Measurements from ENCODE around the gene NFIC.

DNA sequence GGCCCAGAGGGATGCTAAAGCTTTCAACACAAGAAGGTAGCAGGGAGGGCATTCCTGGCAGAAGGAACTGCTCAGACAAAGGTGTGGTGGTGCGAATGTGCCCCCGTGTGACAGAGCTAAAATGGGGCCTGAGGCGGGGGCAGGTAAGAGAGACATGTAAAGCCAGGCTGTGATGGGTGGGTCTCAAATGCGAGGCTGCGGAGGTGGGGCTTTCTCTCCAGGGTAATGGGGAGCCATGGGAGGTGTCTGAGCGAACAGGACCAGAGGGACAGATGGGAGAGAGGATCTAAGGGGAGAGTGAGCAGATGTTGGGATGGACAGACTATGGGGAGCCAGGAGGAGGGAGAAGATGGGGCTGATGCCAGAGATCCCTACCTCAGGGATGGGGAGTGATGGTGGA, 44.7 kb upstream of the NFIC start:
- TF ChIP-seq POLR2A (IDR thresholded peaks at IDR 0.05) = no peak
- TF ChIP-seq, protein P1, sequence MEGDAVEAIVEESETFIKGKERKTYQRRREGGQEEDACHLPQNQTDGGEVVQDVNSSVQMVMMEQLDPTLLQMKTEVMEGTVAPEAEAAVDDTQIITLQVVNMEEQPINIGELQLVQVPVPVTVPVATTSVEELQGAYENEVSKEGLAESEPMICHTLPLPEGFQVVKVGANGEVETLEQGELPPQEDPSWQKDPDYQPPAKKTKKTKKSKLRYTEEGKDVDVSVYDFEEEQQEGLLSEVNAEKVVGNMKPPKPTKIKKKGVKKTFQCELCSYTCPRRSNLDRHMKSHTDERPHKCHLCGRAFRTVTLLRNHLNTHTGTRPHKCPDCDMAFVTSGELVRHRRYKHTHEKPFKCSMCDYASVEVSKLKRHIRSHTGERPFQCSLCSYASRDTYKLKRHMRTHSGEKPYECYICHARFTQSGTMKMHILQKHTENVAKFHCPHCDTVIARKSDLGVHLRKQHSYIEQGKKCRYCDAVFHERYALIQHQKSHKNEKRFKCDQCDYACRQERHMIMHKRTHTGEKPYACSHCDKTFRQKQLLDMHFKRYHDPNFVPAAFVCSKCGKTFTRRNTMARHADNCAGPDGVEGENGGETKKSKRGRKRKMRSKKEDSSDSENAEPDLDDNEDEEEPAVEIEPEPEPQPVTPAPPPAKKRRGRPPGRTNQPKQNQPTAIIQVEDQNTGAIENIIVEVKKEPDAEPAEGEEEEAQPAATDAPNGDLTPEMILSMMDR (IDR thresholded peaks at IDR 0.05) = no peak
